ENCODE results near the gene LPCAT1.

Gene LPCAT1

GRCh38 chr5:1478271-1479035, 45.3 kb downstream of the LPCAT1 start:
- H3F3A ChIP-seq (ENCODE audit: control insufficient read depth, insufficient read depth) = no peaks in the 10 kb centered on the region
- H3K4me2 ChIP-seq (ENCODE audit: low read length) = no peak overlapping the region
- H3K9me3 ChIP-seq (ENCODE audit: control insufficient read depth, insufficient read depth, low read length) = no peaks in the 10 kb centered on the region
- no peak overlapping the region for H3K4me3 ChIP-seq (ENCODE audit: low read length)
- no peak overlapping the region for H3K27ac ChIP-seq (ENCODE audit: low read depth, low read length)
- peaks cover 64% of the 10 kb centered on the region for H3K36me3 ChIP-seq (ENCODE audit: control insufficient read depth, low read length)
- no peaks in the 10 kb centered on the region for H4K20me1 ChIP-seq (ENCODE audit: control insufficient read depth, insufficient read depth, low read depth, low read length)
- peaks cover 37% of the 10 kb centered on the region for H3K4me1 ChIP-seq (ENCODE audit: control insufficient read depth, low read length)
- H3K9me2 ChIP-seq (replicated peaks; ENCODE audit: control insufficient read depth, low read length) = no peaks in the 10 kb centered on the region
- H3K79me2 ChIP-seq (ENCODE audit: control insufficient read depth, low read length) = no peaks in the 10 kb centered on the region; the same call in 1 of the 2 replicates
- no peaks in the 10 kb centered on the region for H3K27me3 ChIP-seq (ENCODE audit: control insufficient read depth, low read length)
- no peak for TF ChIP-seq CTCF (IDR thresholded peaks at IDR 0.05; ENCODE audit: low read depth, low read length, poor library complexity, severe bottlenecking)
- TF ChIP-seq EZH2phosphoT487 (IDR thresholded peaks at IDR 0.05; ENCODE audit: borderline replicate concordance, low read length) = no peak

- H3K36me3 ChIP-seq (ENCODE audit: control insufficient read depth, low read length) = peaks cover 68% of the 10 kb centered on the region
Measured at GRCh38 chr5:1477341-1477740, 46.4 kb downstream of the LPCAT1 start.

GRCh38 chr5:1476967-1477310, 46.8 kb downstream of the LPCAT1 start:
- Histone ChIP-seq H3K36me3 (ENCODE audit: control insufficient read depth, low read length) (peaks cover 72% of the 10 kb centered on the region), H4K20me1 (ENCODE audit: control insufficient read depth, insufficient read depth, low read depth, low read length) (no peaks in the 10 kb centered on the region), H3K79me2 (ENCODE audit: control insufficient read depth, low read length) (no peaks in the 10 kb centered on the region; the same call in 1 of the 2 replicates), H3K27me3 (ENCODE audit: control insufficient read depth, low read length) (no peaks in the 10 kb centered on the region), H3K4me2 (ENCODE audit: low read length) (no peak overlapping the region), H3K4me3 (ENCODE audit: low read length) (no peak overlapping the region), H3K27ac (ENCODE audit: low read depth, low read length) (no peak overlapping the region), H3K4me1 (ENCODE audit: control insufficient read depth, low read length) (peaks cover 26% of the 10 kb centered on the region), H3K9me2 (replicated peaks; ENCODE audit: control insufficient read depth, low read length) (no peaks in the 10 kb centered on the region), H3F3A (ENCODE audit: control insufficient read depth, insufficient read depth) (no peaks in the 10 kb centered on the region), H3K9me3 (ENCODE audit: control insufficient read depth, insufficient read depth, low read length) (no peaks in the 10 kb centered on the region)
- TF ChIP-seq CTCF (IDR thresholded peaks at IDR 0.05; ENCODE audit: low read depth, low read length, poor library complexity, severe bottlenecking) = no peak
- no peak for TF ChIP-seq EZH2phosphoT487 (IDR thresholded peaks at IDR 0.05; ENCODE audit: borderline replicate concordance, low read length)

More at GRCh38 chr5:1477341-1477740, 46.4 kb downstream of the LPCAT1 start:
- no peak for TF ChIP-seq EZH2phosphoT487 (IDR thresholded peaks at IDR 0.05; ENCODE audit: borderline replicate concordance, low read length)
- no peak for TF ChIP-seq CTCF (IDR thresholded peaks at IDR 0.05; ENCODE audit: low read depth, low read length, poor library complexity, severe bottlenecking)
- Histone ChIP-seq H3F3A (ENCODE audit: control insufficient read depth, insufficient read depth) (no peaks in the 10 kb centered on the region), H3K27ac (ENCODE audit: low read depth, low read length) (no peak overlapping the region), H3K9me3 (ENCODE audit: control insufficient read depth, insufficient read depth, low read length) (no peaks in the 10 kb centered on the region), H3K27me3 (ENCODE audit: control insufficient read depth, low read length) (no peaks in the 10 kb centered on the region), H3K4me1 (ENCODE audit: control insufficient read depth, low read length) (peaks cover 29% of the 10 kb centered on the region), H3K9me2 (replicated peaks; ENCODE audit: control insufficient read depth, low read length) (no peaks in the 10 kb centered on the region), H4K20me1 (ENCODE audit: control insufficient read depth, insufficient read depth, low read depth, low read length) (no peaks in the 10 kb centered on the region), H3K4me2 (ENCODE audit: low read length) (no peak overlapping the region), H3K79me2 (ENCODE audit: control insufficient read depth, low read length) (no peaks in the 10 kb centered on the region; the same call in 1 of the 2 replicates), H3K4me3 (ENCODE audit: low read length) (no peak overlapping the region)
